SU-DHL-6 (cell line): ENCODE results near the gene RHBDD3.

ENCODE experiments used
- H2AFZ ChIP-seq: fragments of 200-600 bp; sonication (generic); 2 replicates; pipeline ENCODE4 v1.6.1; 2014; ENCODE audit warnings: low read depth, mild to moderate bottlenecking, moderate library complexity, mixed read lengths, antibody characterized with exemption, low read length; ENCODE audit not compliant: severe bottlenecking
- H3F3A ChIP-seq: fragments of 200-600 bp; shearing (Covaris generic); 2 replicates; pipeline ENCODE4 v1.6.0; 2016; ENCODE audit warnings: antibody characterized with exemption, mild to moderate bottlenecking; ENCODE audit not compliant: insufficient read depth
- H3K27ac ChIP-seq: fragments of 200-600 bp; sonication (generic); 2 replicates; pipeline ENCODE4 v1.5.1; 2016; ENCODE audit warnings: low read depth, mild to moderate bottlenecking, low read length, moderate library complexity, mixed read lengths
- H3K27me3 ChIP-seq: fragments of 200-600 bp; sonication (generic), shearing (Covaris generic); 2 replicates; pipeline ENCODE4 v1.6.0; 2014; ENCODE audit warnings: mild to moderate bottlenecking, low read length
- H3K36me3 ChIP-seq: fragments of 200-600 bp; sonication (generic); 2 replicates; pipeline ENCODE4 v1.6.1; 2014; ENCODE audit warnings: mild to moderate bottlenecking, low read length, mixed read lengths
- H3K4me2 ChIP-seq: fragments of 300-600, 200-600 bp; shearing (Covaris generic), sonication (generic); 2 replicates; pipeline ENCODE4 v1.6.0; 2014; ENCODE audit warnings: low read length, low read depth, mild to moderate bottlenecking; ENCODE audit not compliant: poor library complexity, severe bottlenecking
- H3K4me3 ChIP-seq: fragments of 200-600 bp; sonication (generic); 2 replicates; pipeline ENCODE4 v1.5.1; 2014; ENCODE audit warnings: antibody characterized with exemption, low read length, mild to moderate bottlenecking, mixed read lengths; ENCODE audit not compliant: insufficient read depth, poor library complexity, severe bottlenecking
- H3K79me2 ChIP-seq: fragments of 200-600 bp; sonication (generic); 2 replicates; pipeline ENCODE4 v1.6.1; 2014; ENCODE audit warnings: mild to moderate bottlenecking, low read length, moderate library complexity; ENCODE audit not compliant: insufficient read depth
- H3K9ac ChIP-seq: fragments of 200-600 bp; sonication (generic); 2 replicates; pipeline ENCODE4 v1.7.0; 2014; ENCODE audit warnings: mild to moderate bottlenecking, low read length
- H3K9me2 ChIP-seq: fragments of 200-600 bp; sonication (generic); replicated peaks from 2 replicates; pipeline ENCODE4 v1.6.1; 2014; ENCODE audit warnings: low read length; ENCODE audit not compliant: insufficient read depth
- H3K9me3 ChIP-seq: fragments of 200-600 bp; sonication (generic); 2 replicates; pipeline ENCODE4 v1.6.1; 2014; ENCODE audit warnings: low read length, mixed read lengths; ENCODE audit not compliant: insufficient read depth
- H4K20me1 ChIP-seq: fragments of 200-600 bp; sonication (generic); 2 replicates; pipeline ENCODE4 v1.6.1; 2014; ENCODE audit warnings: low read depth, mild to moderate bottlenecking, antibody characterized with exemption, low read length, moderate library complexity, mixed read lengths
- CTCF ChIP-seq: fragments of 200-600 bp; sonication (generic); IDR thresholded peaks from one replicate; pipeline ENCODE4 v1.5.1; 2017; ENCODE audit warnings: antibody characterized with exemption, mild to moderate bottlenecking, low read length, moderate library complexity; ENCODE audit not compliant: insufficient read depth, poor library complexity, severe bottlenecking
- EZH2phosphoT487 ChIP-seq: fragments of 200-600 bp; sonication (generic), shearing (Covaris generic); conservative IDR thresholded peaks from 2 replicates; pipeline ENCODE4 v1.6.1; 2018; ENCODE audit warnings: mild to moderate bottlenecking, antibody characterized with exemption, low read length, moderate library complexity, mixed read lengths

RHBDD3 gene

DNA sequence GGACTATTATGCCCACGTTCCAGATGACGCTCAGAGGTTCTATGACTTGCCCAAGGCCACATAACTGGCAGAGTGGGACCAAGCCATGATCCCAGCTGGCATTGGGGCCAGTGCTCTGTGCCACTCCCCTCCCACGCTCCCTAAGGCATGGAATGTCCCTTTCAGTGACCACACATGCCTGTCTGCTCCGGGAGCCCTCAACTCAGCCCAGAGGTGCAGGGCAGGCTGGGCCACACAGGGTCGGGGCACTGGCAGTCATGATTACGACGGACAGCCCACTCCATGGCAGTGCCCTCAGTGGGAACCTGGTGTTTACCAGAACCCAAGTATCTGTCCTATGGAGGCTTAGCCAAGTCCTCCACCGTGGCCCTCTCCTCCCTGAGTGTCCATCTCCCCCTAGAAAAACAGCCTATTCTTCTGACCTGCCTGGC is 10.0 kb downstream of the RHBDD3 start:
- Histone ChIP-seq H3K27me3 (no peaks in the 10 kb centered on the region), H3K27ac (no peak overlapping the region), H2AFZ (no peak overlapping the region), H3K4me2 (no peak overlapping the region), H3K79me2 (no peaks in the 10 kb centered on the region), H3K9me2 (no peaks in the 10 kb centered on the region), H3K9ac (no peak overlapping the region), H3K36me3 (no peaks in the 10 kb centered on the region), H3K9me3 (no peaks in the 10 kb centered on the region), H3F3A (no peaks in the 10 kb centered on the region), H4K20me1 (no peaks in the 10 kb centered on the region), H3K4me3 (no peak overlapping the region)
- no peak for TF ChIP-seq CTCF
- TF ChIP-seq EZH2phosphoT487, result no peak

GRCh38 chr22:29256606-29257325 is 11.0 kb downstream of the RHBDD3 start:
- H3F3A ChIP-seq, result no peaks in the 10 kb centered on the region

DNA sequence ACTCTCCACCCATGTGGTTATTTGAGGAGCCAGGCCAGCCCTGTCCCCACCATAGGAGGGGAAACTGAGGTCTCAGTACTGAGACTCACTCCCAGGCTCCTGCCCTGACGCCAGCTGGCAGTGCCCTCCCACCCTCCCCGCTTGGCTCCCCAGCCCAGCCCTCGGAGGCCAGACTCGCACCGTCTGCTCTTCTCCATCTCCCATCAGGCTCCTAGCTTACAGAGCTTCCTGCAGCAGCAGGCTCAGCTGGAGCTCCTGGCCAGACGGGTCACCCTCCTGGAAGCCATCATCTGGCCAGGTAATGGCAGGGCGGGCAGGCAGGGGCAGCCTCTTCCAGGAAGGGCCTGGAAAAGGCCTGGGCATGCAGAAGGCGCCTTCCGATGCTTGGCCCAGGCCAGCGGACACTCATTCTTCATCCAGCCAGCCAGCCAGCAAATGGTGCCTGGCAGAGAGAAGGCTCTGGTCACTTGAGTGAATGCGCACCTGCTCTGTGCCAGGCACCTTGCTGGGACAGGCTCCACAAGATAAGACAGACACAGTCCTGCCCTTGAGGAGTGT is 12.6 kb downstream of the RHBDD3 start:
- no peaks in the 10 kb centered on the region for H3K9me2 ChIP-seq
- H3K27me3 ChIP-seq, result no peaks in the 10 kb centered on the region
- no peak overlapping the region for H2AFZ ChIP-seq
- H4K20me1 ChIP-seq, result no peaks in the 10 kb centered on the region
- no peaks in the 10 kb centered on the region for H3K9me3 ChIP-seq
- no peak overlapping the region for H3K27ac ChIP-seq
- H3K79me2 ChIP-seq, result no peaks in the 10 kb centered on the region
- no peak overlapping the region for H3K4me2 ChIP-seq
- no peak overlapping the region for H3K9ac ChIP-seq
- H3K4me3 ChIP-seq, result no peak overlapping the region
- no peaks in the 10 kb centered on the region for H3F3A ChIP-seq
- TF ChIP-seq CTCF (no peak), EZH2phosphoT487 (no peak)
- no peaks in the 10 kb centered on the region for H3K36me3 ChIP-seq

More at GRCh38 chr22:29256606-29257325, 11.0 kb downstream of the RHBDD3 start:
- no peaks in the 10 kb centered on the region for H3K9me2 ChIP-seq
- H3K27ac ChIP-seq, result no peak overlapping the region
- TF ChIP-seq EZH2phosphoT487, result no peak
- no peak for TF ChIP-seq CTCF
- H3K9me3 ChIP-seq, result no peaks in the 10 kb centered on the region
- H4K20me1 ChIP-seq, result no peaks in the 10 kb centered on the region
- no peak overlapping the region for H3K9ac ChIP-seq
- H3K79me2 ChIP-seq, result no peaks in the 10 kb centered on the region
- no peak overlapping the region for H2AFZ ChIP-seq
- no peak overlapping the region for H3K4me3 ChIP-seq
- H3K36me3 ChIP-seq, result no peaks in the 10 kb centered on the region
- H3K4me2 ChIP-seq, result no peak overlapping the region
- H3K27me3 ChIP-seq, result no peaks in the 10 kb centered on the region
